IMR-90 (cell line): ENCODE measurements around the gene HERC5. TPM values are rescaled to one million over a fixed set of nuclear protein-coding genes. Genes with fewer than 3 reads are reported as not detected.

Experiments
- ATAC-seq: fragments of 200-7000 bp; cut with Tn5 transposase; 2 replicates; pipeline ENCODE4 v1.9.1; 2020; ENCODE audit warnings: low read depth, mild to moderate bottlenecking, moderate library complexity
- BruUV-seq: library from RNA; stranded (reverse); fragments of 400-500 nt; replicated peaks from 2 replicates; lab custom pipeline; 2021; lab: Mats Ljungman, UMichigan
- CTCF ChIA-PET: fragments of 300-600 bp; formaldehyde crosslinking; extraction: SDS; loops from one replicate; lab custom pipeline; 2021; ENCODE audit warnings: antibody characterized with exemption; lab: Yijun Ruan, JAX
- POLR2A ChIA-PET: fragments of 300-600 bp; sonication (Branson Sonifier 250); formaldehyde crosslinking; loops from one replicate; lab custom pipeline; 2022; ENCODE audit warnings: antibody characterized with exemption; ENCODE audit not compliant: unreplicated experiment; lab: Charles Lee
- DNase-seq: peaks from one replicate; pipeline ENCODE4 v3.0.0; 2013
- H2AFZ ChIP-seq: replicated peaks from 2 replicates; pipeline ENCODE3; 2013; ENCODE audit warnings: low read length, mild to moderate bottlenecking; ENCODE audit not compliant: poor library complexity
- H2AK5ac ChIP-seq: 2 replicates; pipeline ENCODE4 v1.6.1; 2013; ENCODE audit warnings: low read depth, low read length, inconsistent platforms
- H2AK9ac ChIP-seq: replicated peaks from 2 replicates; pipeline ENCODE3; 2013; ENCODE audit warnings: mild to moderate bottlenecking, low read depth, low read length, moderate library complexity; ENCODE audit not compliant: poor library complexity
- H2BK120ac ChIP-seq: 2 replicates; pipeline ENCODE4 v1.6.1; 2013; ENCODE audit warnings: low read depth, low read length, inconsistent platforms
- H2BK15ac ChIP-seq: 3 replicates; pipeline ENCODE4 v1.6.1; 2013; ENCODE audit warnings: low read depth, low read length, inconsistent platforms
- H2BK20ac ChIP-seq: 2 replicates; pipeline ENCODE4 v1.6.1; 2013; ENCODE audit warnings: low read depth, mild to moderate bottlenecking, inconsistent platforms, low read length, moderate library complexity
- H2BK5ac ChIP-seq: 2 replicates; pipeline ENCODE4 v1.6.1; 2013; ENCODE audit warnings: mild to moderate bottlenecking, low read depth, low read length, inconsistent platforms; ENCODE audit not compliant: poor library complexity, severe bottlenecking
- H3K14ac ChIP-seq: replicated peaks from 2 replicates; pipeline ENCODE4 v1.6.1; 2013; ENCODE audit warnings: low read depth, low read length, inconsistent platforms
- H3K18ac ChIP-seq: 2 replicates; pipeline ENCODE4 v1.6.1; 2013; ENCODE audit warnings: low read depth, low read length, control low read depth
- H3K23ac ChIP-seq: 2 replicates; pipeline ENCODE4 v1.6.1; 2013; ENCODE audit warnings: low read depth, low read length, inconsistent platforms
- H3K27ac ChIP-seq: 2 replicates; pipeline ENCODE4 v1.5.1; 2013; ENCODE audit warnings: mild to moderate bottlenecking, control low read depth, low read length; ENCODE audit not compliant: insufficient read depth
- H3K27me3 ChIP-seq: 2 replicates; pipeline ENCODE4 v1.6.1; 2013; ENCODE audit warnings: low read length; ENCODE audit not compliant: control insufficient read depth, insufficient read depth
- H3K36me3 ChIP-seq: 2 replicates; pipeline ENCODE4 v1.6.1; 2013; ENCODE audit warnings: low read length, mixed read lengths; ENCODE audit not compliant: control insufficient read depth, insufficient read depth
- H3K4ac ChIP-seq: 2 replicates; pipeline ENCODE4 v1.6.1; 2013; ENCODE audit warnings: low read depth, low read length, inconsistent platforms
- H3K4me1 ChIP-seq: 2 replicates; pipeline ENCODE4 v1.6.1; 2013; ENCODE audit warnings: low read length, mixed read lengths; ENCODE audit not compliant: control insufficient read depth, insufficient read depth
- H3K4me2 ChIP-seq: 2 replicates; pipeline ENCODE4 v1.6.1; 2013; ENCODE audit warnings: low read depth, mild to moderate bottlenecking, control low read depth, low read length, moderate library complexity
- H3K4me3 ChIP-seq: 2 replicates; pipeline ENCODE4 v1.5.1; 2013; ENCODE audit warnings: low read depth, mild to moderate bottlenecking, control low read depth, low read length, moderate library complexity; ENCODE audit not compliant: insufficient read depth
- H3K56ac ChIP-seq: 2 replicates; pipeline ENCODE4 v1.6.1; 2013; ENCODE audit warnings: low read length, inconsistent platforms; ENCODE audit not compliant: insufficient read depth; ENCODE audit errors: extremely low read depth
- H3K79me1 ChIP-seq, 2 experiments: 2 replicates each; pipeline ENCODE4 v1.6.1; 2013; ENCODE audit warnings: low read length in 2 of 2, inconsistent platforms in 1 of 2, low read depth in 1 of 2
- H3K9ac ChIP-seq: 2 replicates; pipeline ENCODE4 v1.6.1; 2013; ENCODE audit warnings: low read depth, low read length, control low read depth
- H3K9me1 ChIP-seq: 2 replicates; pipeline ENCODE4 v1.6.1; 2013; ENCODE audit warnings: low read length, inconsistent platforms; ENCODE audit not compliant: insufficient read depth
- H3K9me3 ChIP-seq: 2 replicates; pipeline ENCODE4 v1.6.1; 2013; ENCODE audit warnings: low read length; ENCODE audit not compliant: control insufficient read depth, insufficient read depth
- H4K20me1 ChIP-seq: 2 replicates; pipeline ENCODE4 v1.6.1; 2013; ENCODE audit warnings: low read length, inconsistent platforms; ENCODE audit not compliant: insufficient read depth
- H4K5ac ChIP-seq: 2 replicates; pipeline ENCODE4 v1.6.1; 2013; ENCODE audit warnings: mild to moderate bottlenecking, low read depth, low read length, control low read depth
- H4K8ac ChIP-seq, 2 experiments: 2 replicates each; pipeline ENCODE4 v1.6.1; 2013; ENCODE audit warnings: low read depth in 2 of 2, low read length in 2 of 2, control low read depth in 1 of 2, inconsistent platforms in 1 of 2
- H4K91ac ChIP-seq: 2 replicates; pipeline ENCODE4 v1.6.1; 2013; ENCODE audit warnings: low read depth, low read length, inconsistent platforms; ENCODE audit not compliant: insufficient read depth
- CEBPB ChIP-seq: IDR thresholded peaks from 2 replicates; pipeline ENCODE4 v1.6.1; 2012; ENCODE audit warnings: low read depth, low read length, improper control_type of control experiment
- SMC3 ChIP-seq: fragments of 150-350 bp; IDR thresholded peaks from 2 replicates; pipeline ENCODE4 v1.6.1; 2016; ENCODE audit warnings: low read depth, mild to moderate bottlenecking, antibody characterized with exemption, low read length, moderate library complexity
- WGBS, 2 experiments: methylation state at CpG; one replicate each; pipeline versions ENCODE4 v1.1.5 to v1.1.7; 2013; ENCODE audit warnings: missing lambda C conversion rate in 2 of 2; ENCODE audit not compliant: insufficient read length in 1 of 2; ENCODE audit errors: extremely low coverage in 2 of 2; 5-methylcytosine and 5-hydroxymethylcytosine counted together
- dilution Hi-C: fragments of 300-500 bp; cut with HindIII; formaldehyde crosslinking; loops from one replicate; pipeline ENCODE4 v1.14.3; 2018; ENCODE audit warnings: low sequenced_read_pairs; ENCODE audit not compliant: unreplicated experiment
- in situ Hi-C: fragments of 300-500 bp; cut with MboI; formaldehyde crosslinking; loops from 3 replicates; pipeline ENCODE4 v1.14.3; 2019; ENCODE audit warnings: low sequenced_read_pairs, inconsistent platforms, mixed read lengths
- intact Hi-C: fragments of 100-400 bp; cut with micrococcal nuclease; formaldehyde crosslinking; loops from 2 replicates; pipeline ENCODE4 v1.10.0; 2022
- polyA plus RNA-seq, 3 experiments: library from polyadenylated mRNA; depleted of rRNA; stranded (reverse); fragments of >200 nt; gene quantifications; 2 replicates each; pipeline ENCODE4 v1.2.3, GENCODE V29; 2012; ENCODE audit warnings: low replicate concordance in 1 of 3
- total RNA-seq: library from RNA; depleted of rRNA; stranded (reverse); fragments of >200 nt; gene quantifications from 2 replicates; pipeline ENCODE4 v1.2.3, GENCODE V29; 2012

HERC5 gene
- total and polyA plus RNA-seq, 2 of the 4 experiments (the other 2 are of a cell fraction): under 0.01 TPM; not detected in 1

DNA sequence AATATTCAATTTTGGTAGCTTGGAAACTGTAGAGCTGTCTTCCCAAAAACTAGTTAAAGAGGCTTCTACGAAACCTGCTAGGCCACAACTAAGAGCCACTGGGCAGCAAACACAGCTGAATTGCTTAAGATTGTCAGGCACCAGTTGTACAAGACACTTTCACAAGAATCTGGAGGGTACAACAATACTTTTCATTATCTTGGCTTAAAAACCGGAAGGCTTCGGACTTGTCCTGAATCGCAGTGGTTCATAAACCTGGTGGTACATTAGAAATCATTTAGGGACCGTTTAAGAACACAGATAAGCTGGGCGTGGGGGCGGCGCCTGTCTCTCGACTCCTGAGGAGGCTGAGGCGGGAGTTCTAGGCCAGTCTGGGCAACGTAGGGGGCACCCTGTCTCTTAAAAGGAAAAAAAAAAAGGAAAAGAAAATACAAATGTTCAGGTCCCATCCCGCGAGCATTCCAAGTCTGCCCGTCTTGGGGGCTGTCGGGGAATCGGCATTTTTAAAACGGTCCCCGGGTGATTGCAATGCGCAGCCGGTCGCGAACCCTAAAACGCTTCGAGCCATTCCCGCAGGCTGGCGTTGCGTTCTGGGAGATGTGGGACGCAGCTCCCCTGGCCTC lies 65.9 kb downstream of the HERC5 start:
- CTCF ChIA-PET: interaction anchor here (0.8 to 1.9 kb wide), 4 partner anchors 8 to 468 kb away, joined by 3 to 5 read pairs (median 4); no protein-coding TSS in a partner anchor
- H2AK5ac ChIP-seq: 0 out of 2 replicates have a peak overlapping the region, but pooled peaks have one; percentile 51
- H3K9me3 ChIP-seq: no peaks in the 10 kb centered on the region
- ATAC-seq (peak; percentile 24), DNase-seq (peak; percentile 33)
- H2BK5ac ChIP-seq: peak overlapping the region; percentile 49
- H3K4me1 ChIP-seq: peaks cover 3% of the 10 kb centered on the region
- 6% methylated on average over 9 of the region's 28 CpGs; no CpG with 5 or more reads in 1 of the 2 experiments for WGBS, 2 experiments
- peak overlapping the region; percentile 86 for H3K23ac ChIP-seq
- H4K20me1 ChIP-seq: peaks cover 8% of the 10 kb centered on the region; the same call in 1 of the 2 replicates
- H3K14ac ChIP-seq: peak overlapping the region; percentile 92
- peak overlapping the region; percentile 89 for H3K4me3 ChIP-seq
- peak overlapping the region; percentile 78 for H3K27ac ChIP-seq
- peak overlapping the region; percentile 90 for H3K9ac ChIP-seq
- no peak overlapping the region for H2BK20ac ChIP-seq
- H3K36me3 ChIP-seq: peaks cover 7% of the 10 kb centered on the region
- in situ Hi-C loops: loop anchor here (10.0 kb wide), 1 partner anchor 592 kb away; the partner anchor contains the start of gene TIGD2
- H3K9me1 ChIP-seq: no peaks in the 10 kb centered on the region
- H3K56ac ChIP-seq: peak overlapping the region; percentile 50
- intact Hi-C loops: no loop called here
- POLR2A ChIA-PET: interaction anchor here (0.6 to 0.7 kb wide), 2 partner anchors 12 to 399 kb away, joined by 3 read pairs; no protein-coding TSS in a partner anchor
- H2BK120ac ChIP-seq: no peak overlapping the region; the same call in 1 of the 2 replicates
- peak overlapping the region; percentile 86 for H3K4ac ChIP-seq
- peak overlapping the region; percentile 46; the same call in 1 of the 2 replicates for H4K91ac ChIP-seq
- H2BK15ac ChIP-seq: no peak overlapping the region
- H4K8ac ChIP-seq: peak overlapping the region; percentile 70 to 76
- no peak for TF ChIP-seq SMC3
- peak; percentile 39; the same call in 1 of the 2 replicates for TF ChIP-seq CEBPB
- peak overlapping the region; percentile 28 for H3K18ac ChIP-seq
- H3K4me2 ChIP-seq: peak overlapping the region; percentile 98
- H2AFZ ChIP-seq: peak overlapping the region; percentile 97
- dilution Hi-C loops: loop anchor here (25.0 kb wide), 1 partner anchor 286 kb away; no protein-coding TSS in a partner anchor
- BruUV-seq: no TSS peak
- H3K27me3 ChIP-seq: no peaks in the 10 kb centered on the region
- H2AK9ac ChIP-seq: peak overlapping the region; percentile 94
- H3K79me1 ChIP-seq: peaks cover 8 to 35% of the 10 kb centered on the region in 2 experiments
- peak overlapping the region; percentile 31 for H4K5ac ChIP-seq
